DOHH2 (cell line): Measurements from ENCODE around the gene TNFRSF17.
A peak's percentile ranks its signal among the peaks of the same experiment; 100 is the strongest.

Experiments
- H3F3A ChIP-seq: fragments of 200-600 bp; sonication (generic), shearing (Covaris generic); 2 replicates; pipeline ENCODE4 v1.6.0; 2016; ENCODE audit warnings: antibody characterized with exemption, mild to moderate bottlenecking; ENCODE audit not compliant: control insufficient read depth, insufficient read depth
- H3K27ac ChIP-seq: fragments of 200-600 bp; sonication (generic); 2 replicates; pipeline ENCODE4 v1.5.1; 2014; ENCODE audit warnings: low read depth, mild to moderate bottlenecking, low read length, moderate library complexity
- H3K27me3 ChIP-seq: fragments of 200-600 bp; sonication (generic); 2 replicates; pipeline ENCODE4 v1.6.1; 2014; ENCODE audit warnings: mild to moderate bottlenecking, low read length, mixed read lengths; ENCODE audit not compliant: control insufficient read depth
- H3K36me3 ChIP-seq: fragments of 200-600 bp; sonication (generic); 2 replicates; pipeline ENCODE4 v1.6.1; 2014; ENCODE audit warnings: mild to moderate bottlenecking, low read length, moderate library complexity, mixed read lengths; ENCODE audit not compliant: control insufficient read depth
- H3K4me1 ChIP-seq: fragments of 200-600 bp; sonication (generic); 2 replicates; pipeline ENCODE4 v1.6.1; 2014; ENCODE audit warnings: mild to moderate bottlenecking, low read length, mixed read lengths; ENCODE audit not compliant: control insufficient read depth
- H3K4me2 ChIP-seq: fragments of 200-600 bp; sonication (generic); 2 replicates; pipeline ENCODE4 v1.6.0; 2014; ENCODE audit warnings: mild to moderate bottlenecking, low read length, moderate library complexity
- H3K4me3 ChIP-seq: fragments of 200-600 bp; sonication (generic); 2 replicates; pipeline ENCODE4 v1.5.1; 2014; ENCODE audit warnings: mild to moderate bottlenecking, low read length, mixed read lengths
- H3K79me2 ChIP-seq: fragments of 200-600 bp; sonication (generic); 2 replicates; pipeline ENCODE4 v1.6.1; 2014; ENCODE audit warnings: mild to moderate bottlenecking, low read length, mixed read lengths; ENCODE audit not compliant: control insufficient read depth
- H3K9me2 ChIP-seq: fragments of 200-600 bp; sonication (generic); replicated peaks from 2 replicates; pipeline ENCODE4 v1.6.1; 2014; ENCODE audit warnings: mild to moderate bottlenecking, low read length, mixed read lengths; ENCODE audit not compliant: control insufficient read depth
- H3K9me3 ChIP-seq: fragments of 200-600 bp; sonication (generic); 2 replicates; pipeline ENCODE4 v1.6.1; 2014; ENCODE audit warnings: antibody characterized with exemption, low read length, mixed read lengths; ENCODE audit not compliant: control insufficient read depth, insufficient read depth
- H4K20me1 ChIP-seq: fragments of 200-600 bp; sonication (generic); 2 replicates; pipeline ENCODE4 v1.6.0; 2014; ENCODE audit warnings: low read depth, mild to moderate bottlenecking, antibody characterized with exemption, low read length, moderate library complexity; ENCODE audit not compliant: control insufficient read depth, insufficient read depth
- CTCF ChIP-seq: fragments of 200-600 bp; sonication (generic); IDR thresholded peaks from one replicate; pipeline ENCODE4 v1.5.1; 2014; ENCODE audit warnings: antibody characterized with exemption, mild to moderate bottlenecking, low read depth, low read length; ENCODE audit not compliant: poor library complexity, severe bottlenecking
- EZH2phosphoT487 ChIP-seq: fragments of 200-600 bp; sonication (generic); IDR thresholded peaks from 2 replicates; pipeline ENCODE4 v1.6.1; 2017; ENCODE audit warnings: borderline replicate concordance, mild to moderate bottlenecking, antibody characterized with exemption, low read length, moderate library complexity, mixed read lengths

TNFRSF17 gene

GRCh38 chr16:11977376-11978041, 12.5 kb downstream of the TNFRSF17 start:
- H3K36me3 ChIP-seq, result peaks cover 19% of the 10 kb centered on the region
- no peaks in the 10 kb centered on the region for H3K27me3 ChIP-seq
- TF ChIP-seq EZH2phosphoT487 (no peak), CTCF (no peak)
- peak overlapping the region; percentile 95 for H3K4me2 ChIP-seq
- no peaks in the 10 kb centered on the region for H4K20me1 ChIP-seq
- peak overlapping the region; percentile 84 for H3K4me3 ChIP-seq
- peaks cover 71% of the 10 kb centered on the region for H3K79me2 ChIP-seq
- peaks cover 58% of the 10 kb centered on the region for H3K4me1 ChIP-seq
- H3K9me3 ChIP-seq, result no peaks in the 10 kb centered on the region
- no peaks in the 10 kb centered on the region for H3K9me2 ChIP-seq
- H3K27ac ChIP-seq, result no peak overlapping the region
- H3F3A ChIP-seq, result peaks cover 12% of the 10 kb centered on the region

GRCh38 chr16:11978080-11978479, 13.1 kb downstream of the TNFRSF17 start:
- peak overlapping the region; percentile 84 for H3K4me3 ChIP-seq

GRCh38 chr16:11979013-11979672, 14.1 kb downstream of the TNFRSF17 start:
- no peaks in the 10 kb centered on the region for H3K27me3 ChIP-seq
- peaks cover 84% of the 10 kb centered on the region for H3K79me2 ChIP-seq
- no peaks in the 10 kb centered on the region for H4K20me1 ChIP-seq
- no peaks in the 10 kb centered on the region for H3K9me3 ChIP-seq
- no peaks in the 10 kb centered on the region for H3K9me2 ChIP-seq
- peaks cover 16% of the 10 kb centered on the region for H3K36me3 ChIP-seq
- no peak overlapping the region for H3K27ac ChIP-seq
- peak overlapping the region; percentile 84 for H3K4me3 ChIP-seq
- H3K4me1 ChIP-seq, result peaks cover 58% of the 10 kb centered on the region
- H3F3A ChIP-seq, result peaks cover 9% of the 10 kb centered on the region
- no peak for TF ChIP-seq CTCF
- TF ChIP-seq EZH2phosphoT487, result no peak
- peak overlapping the region; percentile 95 for H3K4me2 ChIP-seq

More at GRCh38 chr16:11978080-11978479, 13.1 kb downstream of the TNFRSF17 start:
- Histone ChIP-seq H3K27ac (no peak overlapping the region), H3K9me3 (no peaks in the 10 kb centered on the region), H3K9me2 (no peaks in the 10 kb centered on the region), H3F3A (peaks cover 12% of the 10 kb centered on the region), H4K20me1 (no peaks in the 10 kb centered on the region), H3K27me3 (no peaks in the 10 kb centered on the region), H3K36me3 (peaks cover 19% of the 10 kb centered on the region), H3K4me1 (peaks cover 58% of the 10 kb centered on the region), H3K79me2 (peaks cover 73% of the 10 kb centered on the region), H3K4me2 (peak overlapping the region; percentile 95)
- no peak for TF ChIP-seq CTCF
- no peak for TF ChIP-seq EZH2phosphoT487
